Mesothelial cell of epicardium (in vitro differentiated cells): ENCODE measurements around the gene ZNF544. TPM values are rescaled to one million over a fixed set of nuclear protein-coding genes. Genes with fewer than 3 reads are reported as not detected.

Experiments
- DNase-seq, 2 experiments: peaks; one replicate each; pipeline ENCODE4 v3.0.0; 2021; ENCODE audit warnings: low spot score in 2 of 2; ENCODE audit not compliant: unreplicated experiment in 2 of 2
- H3K27ac Mint-ChIP-seq: 2 replicates; pipeline ENCODE4 v1.8.0; 2021; ENCODE audit warnings: mixed read lengths
- H3K27me3 Mint-ChIP-seq: 2 replicates; pipeline ENCODE4 v1.8.0; 2021; ENCODE audit warnings: low read depth, mixed read lengths
- H3K36me3 Mint-ChIP-seq: 2 replicates; pipeline ENCODE4 v1.8.0; 2021; ENCODE audit warnings: mixed read lengths
- H3K4me1 Mint-ChIP-seq: 2 replicates; pipeline ENCODE4 v1.8.0; 2021; ENCODE audit warnings: mixed read lengths
- H3K4me3 Mint-ChIP-seq: 2 replicates; pipeline ENCODE4 v1.8.0; 2021; ENCODE audit warnings: mild to moderate bottlenecking, moderate library complexity, mixed read lengths
- H3K9me3 Mint-ChIP-seq: 2 replicates; pipeline ENCODE4 v1.8.0; 2021; ENCODE audit warnings: mixed read lengths
- total RNA-seq: library from RNA; stranded (reverse); gene quantifications from 3 replicates; pipeline ENCODE4 v1.2.1, GENCODE V29; 2021
- TF ChIP-seq, protein P1 (sequence below): fragments of 200-600 bp; sonication (generic); IDR thresholded peaks from one replicate; pipeline ENCODE4 v1.5.0; 2021; ENCODE audit warnings: antibody characterized with exemption; ENCODE audit not compliant: unreplicated experiment

The ZNF544 gene
- total RNA-seq, 1 donor from 2014 or later: 63.3 TPM

DNA sequence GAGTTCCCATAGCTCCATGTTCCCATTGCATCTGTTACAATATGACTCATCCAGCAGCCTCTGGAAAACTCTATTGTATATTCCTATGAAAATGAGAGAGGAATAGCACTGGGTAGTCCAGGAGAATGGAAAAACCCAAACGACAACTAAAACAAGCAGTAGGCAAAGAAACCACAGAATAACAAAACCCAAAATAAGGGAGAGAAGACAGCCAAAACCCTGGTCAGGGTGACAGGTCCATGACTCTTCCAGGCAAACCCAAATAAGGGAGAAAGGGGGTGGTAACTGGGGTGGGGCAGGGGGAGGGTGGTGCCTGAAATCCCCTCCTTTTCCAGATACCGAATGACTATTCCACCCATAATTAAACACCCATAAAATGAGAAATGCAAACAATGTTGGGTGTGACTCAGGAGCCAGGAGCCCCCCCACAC is 46.1 kb downstream of the ZNF544 start:
- Mint-ChIP-seq H3K9me3 (peaks cover 37% of the 10 kb centered on the region), H3K27me3 (no peaks in the 10 kb centered on the region), H3K27ac (no peak overlapping the region), H3K36me3 (peaks cover 65% of the 10 kb centered on the region), H3K4me3 (no peak overlapping the region), H3K4me1 (peaks cover 14% of the 10 kb centered on the region)
- TF ChIP-seq, protein P1, sequence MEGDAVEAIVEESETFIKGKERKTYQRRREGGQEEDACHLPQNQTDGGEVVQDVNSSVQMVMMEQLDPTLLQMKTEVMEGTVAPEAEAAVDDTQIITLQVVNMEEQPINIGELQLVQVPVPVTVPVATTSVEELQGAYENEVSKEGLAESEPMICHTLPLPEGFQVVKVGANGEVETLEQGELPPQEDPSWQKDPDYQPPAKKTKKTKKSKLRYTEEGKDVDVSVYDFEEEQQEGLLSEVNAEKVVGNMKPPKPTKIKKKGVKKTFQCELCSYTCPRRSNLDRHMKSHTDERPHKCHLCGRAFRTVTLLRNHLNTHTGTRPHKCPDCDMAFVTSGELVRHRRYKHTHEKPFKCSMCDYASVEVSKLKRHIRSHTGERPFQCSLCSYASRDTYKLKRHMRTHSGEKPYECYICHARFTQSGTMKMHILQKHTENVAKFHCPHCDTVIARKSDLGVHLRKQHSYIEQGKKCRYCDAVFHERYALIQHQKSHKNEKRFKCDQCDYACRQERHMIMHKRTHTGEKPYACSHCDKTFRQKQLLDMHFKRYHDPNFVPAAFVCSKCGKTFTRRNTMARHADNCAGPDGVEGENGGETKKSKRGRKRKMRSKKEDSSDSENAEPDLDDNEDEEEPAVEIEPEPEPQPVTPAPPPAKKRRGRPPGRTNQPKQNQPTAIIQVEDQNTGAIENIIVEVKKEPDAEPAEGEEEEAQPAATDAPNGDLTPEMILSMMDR: no peak
- DNase-seq: no peak

DNA sequence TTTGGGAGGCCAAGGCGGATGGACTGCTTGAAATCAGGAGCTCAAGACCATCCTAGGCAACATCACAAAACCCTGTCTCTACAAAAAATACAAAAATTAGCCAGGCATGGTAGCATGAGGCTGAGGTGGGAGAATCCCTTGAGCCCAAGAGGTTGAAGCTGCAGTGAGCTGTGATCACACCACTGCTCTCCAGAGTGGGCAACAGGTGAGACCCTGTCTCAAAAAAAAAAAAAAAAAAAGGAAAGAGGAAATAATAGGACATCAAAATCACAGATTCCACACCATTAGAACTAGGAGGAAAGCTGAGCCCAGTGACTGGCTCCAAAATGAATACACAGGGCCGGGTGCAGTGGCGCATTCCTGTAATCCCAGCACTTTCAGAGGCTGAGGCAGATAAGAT is 46.9 kb downstream of the ZNF544 start:
- H3K36me3 Mint-ChIP-seq: peaks cover 63% of the 10 kb centered on the region
- H3K4me1 Mint-ChIP-seq: peaks cover 22% of the 10 kb centered on the region
- peaks cover 31% of the 10 kb centered on the region for H3K9me3 Mint-ChIP-seq
- H3K27ac Mint-ChIP-seq: no peak overlapping the region
- no peak for DNase-seq
- H3K4me3 Mint-ChIP-seq: no peak overlapping the region
- H3K27me3 Mint-ChIP-seq: no peaks in the 10 kb centered on the region
- TF ChIP-seq, protein P1: no peak

DNA sequence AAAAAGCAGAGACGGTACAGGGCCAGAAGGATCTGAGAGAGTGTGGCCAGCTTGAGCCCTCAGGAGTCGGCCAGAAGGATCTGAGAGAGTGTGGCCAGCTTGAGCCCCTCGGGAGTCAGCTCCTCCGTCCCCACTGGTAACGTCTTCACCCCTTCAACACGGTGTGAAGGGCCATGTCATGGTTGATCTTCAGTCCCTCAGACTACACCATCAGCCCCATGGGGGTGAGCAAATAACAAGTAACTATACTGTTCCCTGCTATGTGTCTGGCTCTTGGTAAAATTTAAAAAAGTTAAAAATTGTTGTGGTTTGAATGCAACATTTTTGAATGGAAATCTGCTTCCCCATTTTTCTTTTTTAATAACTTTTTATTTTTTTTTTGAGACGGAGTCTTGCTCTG is 48.5 kb downstream of the ZNF544 start:
- no peak for DNase-seq
- Mint-ChIP-seq H3K36me3 (peaks cover 54% of the 10 kb centered on the region), H3K9me3 (peaks cover 19% of the 10 kb centered on the region), H3K4me1 (peaks cover 35% of the 10 kb centered on the region), H3K27me3 (no peaks in the 10 kb centered on the region), H3K4me3 (peak overlapping the region; percentile 44), H3K27ac (no peak overlapping the region)
- TF ChIP-seq, protein P1: no peak

DNA sequence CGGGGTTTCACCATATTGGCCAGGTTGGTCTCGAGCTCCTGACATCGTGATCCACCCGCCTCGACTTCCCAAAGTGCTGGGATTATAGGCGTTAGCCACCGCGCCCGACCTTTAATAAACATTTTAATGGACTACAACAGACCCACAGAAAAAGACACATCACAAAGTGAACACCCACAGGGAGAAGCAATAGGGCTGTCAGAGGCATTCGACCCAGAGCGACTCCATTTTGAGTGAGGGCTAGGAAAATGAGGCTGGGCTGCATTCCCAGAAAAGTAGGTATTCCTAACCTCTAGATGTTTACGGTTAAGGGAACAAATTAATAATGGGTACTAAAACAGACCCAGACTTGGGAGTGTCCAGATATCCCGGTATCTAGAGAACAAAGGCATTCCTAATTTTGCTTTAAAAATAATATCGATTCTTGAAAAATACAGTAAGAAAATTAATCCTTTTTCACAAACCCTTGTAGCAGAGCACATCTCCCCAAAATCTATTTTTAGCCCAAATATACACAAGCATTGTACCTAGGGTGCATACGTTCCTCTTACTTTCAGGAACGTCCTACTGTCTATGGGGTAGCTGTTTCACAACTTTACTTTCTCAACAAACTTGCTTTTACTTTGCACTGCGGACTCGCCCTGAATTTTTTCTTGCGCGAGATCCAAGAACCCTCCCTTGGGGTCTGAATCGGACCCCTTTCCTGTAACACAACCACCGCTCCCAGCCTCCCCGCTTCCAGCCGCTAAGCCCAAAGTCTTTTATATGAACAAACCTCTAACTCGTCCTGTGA is 49.2 kb downstream of the ZNF544 start:
- no peaks in the 10 kb centered on the region for H3K27me3 Mint-ChIP-seq
- H3K27ac Mint-ChIP-seq: peak overlapping the region; percentile 99
- peaks cover 19% of the 10 kb centered on the region for H3K9me3 Mint-ChIP-seq
- peaks cover 46% of the 10 kb centered on the region for H3K36me3 Mint-ChIP-seq
- DNase-seq: no peak
- H3K4me3 Mint-ChIP-seq: peak overlapping the region; percentile 96
- TF ChIP-seq, protein P1: no peak
- H3K4me1 Mint-ChIP-seq: peaks cover 37% of the 10 kb centered on the region

DNA sequence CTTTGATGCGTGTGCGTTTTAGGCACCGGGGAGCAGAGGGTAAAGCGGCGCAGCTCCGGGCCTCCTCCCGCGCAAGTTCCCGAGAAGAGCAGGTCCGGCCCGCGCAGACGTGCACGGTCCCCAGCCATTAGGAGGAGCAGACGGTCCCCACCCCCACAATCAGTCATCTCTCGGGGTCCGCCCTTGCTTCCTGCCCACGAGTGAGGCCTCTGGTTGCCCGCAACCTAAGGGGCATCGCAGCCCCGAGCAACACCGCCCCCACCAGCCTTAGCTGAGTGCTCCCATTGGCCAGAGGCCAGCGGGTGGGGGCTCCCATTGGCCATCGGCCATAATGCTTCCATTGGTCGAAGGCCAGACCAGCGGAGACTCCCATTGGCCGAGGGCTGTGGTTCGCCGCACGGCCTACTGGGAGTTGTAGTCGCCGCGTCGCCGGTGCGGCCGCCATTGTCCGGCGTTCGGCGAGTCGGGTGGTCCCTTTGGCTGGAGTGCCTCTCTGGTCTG is 49.9 kb downstream of the ZNF544 start, which contains the start of gene ZNF8:
Gene ZNF8 (plus strand): TSS at position 415 of the 501 bp plus-strand sequence. CDS start 127 bp downstream, outside the sequence.
- TF ChIP-seq, protein P1: no peak
- peaks cover 37% of the 10 kb centered on the region for H3K4me1 Mint-ChIP-seq
- peaks cover 45% of the 10 kb centered on the region for H3K36me3 Mint-ChIP-seq
- H3K4me3 Mint-ChIP-seq: peak within 1 kb of the TSS; percentile 96
- no peaks in the 10 kb centered on the region for H3K27me3 Mint-ChIP-seq
- peak within 1 kb of the TSS; percentile 99 for H3K27ac Mint-ChIP-seq
- peak; percentile 96 to 98 for DNase-seq
- peaks cover 19% of the 10 kb centered on the region for H3K9me3 Mint-ChIP-seq
